ENCODE data around the gene ZNF91.
"Not testable (repeated sequence)": the region's sequence is repeated elsewhere in the genome, so short reads cannot be mapped to it uniquely, and the experiment has no call there.

The ZNF91 gene

GRCh38 chr19:23377276-23377675 lies 18.0 kb downstream of the ZNF91 start:
- no peak for DNase-seq (ENCODE audit: low spot score)
- no peak for TF ChIP-seq CTCF (IDR thresholded peaks at IDR 0.05; ENCODE audit: borderline replicate concordance, control extremely low read depth, extremely low read depth, insufficient read depth, missing control alignments)
- in situ Hi-C loops (cut with MboI; ENCODE audit: low sequenced_read_pairs, unreplicated experiment), result no loop called here

GRCh38 chr19:23366437-23366836 lies 28.8 kb downstream of the ZNF91 start:
- TF ChIP-seq CTCF (IDR thresholded peaks at IDR 0.05; ENCODE audit: borderline replicate concordance, control extremely low read depth, extremely low read depth, insufficient read depth, missing control alignments), result no peak
- no peak for DNase-seq (ENCODE audit: low spot score)
- in situ Hi-C loops (cut with MboI; ENCODE audit: low sequenced_read_pairs, unreplicated experiment), result no loop called here

GRCh38 chr19:23366031-23366430 lies 29.2 kb downstream of the ZNF91 start:
- DNase-seq (ENCODE audit: low spot score); in situ Hi-C loops (cut with MboI; ENCODE audit: low sequenced_read_pairs, unreplicated experiment): not testable (repeated sequence)

GRCh38 chr19:23365222-23365621 lies 30.0 kb downstream of the ZNF91 start:
- no peak for TF ChIP-seq CTCF (IDR thresholded peaks at IDR 0.05; ENCODE audit: borderline replicate concordance, control extremely low read depth, extremely low read depth, insufficient read depth, missing control alignments)
- DNase-seq (ENCODE audit: low spot score), result no peak
- in situ Hi-C loops (cut with MboI; ENCODE audit: low sequenced_read_pairs, unreplicated experiment), result no loop called here

- DNase-seq (ENCODE audit: low spot score); in situ Hi-C loops (cut with MboI; ENCODE audit: low sequenced_read_pairs, unreplicated experiment): not testable (repeated sequence)
Observed at GRCh38 chr19:23361843-23362242, 33.4 kb downstream of the ZNF91 start.

GRCh38 chr19:23351806-23352205 lies 43.5 kb downstream of the ZNF91 start:
- DNase-seq (ENCODE audit: low spot score), result no peak
- in situ Hi-C loops (cut with MboI; ENCODE audit: low sequenced_read_pairs, unreplicated experiment), result no loop called here
- no peak for TF ChIP-seq CTCF (IDR thresholded peaks at IDR 0.05; ENCODE audit: borderline replicate concordance, control extremely low read depth, extremely low read depth, insufficient read depth, missing control alignments)

- DNase-seq (ENCODE audit: low spot score), result no peak
- TF ChIP-seq CTCF (IDR thresholded peaks at IDR 0.05; ENCODE audit: borderline replicate concordance, control extremely low read depth, extremely low read depth, insufficient read depth, missing control alignments), result no peak
- in situ Hi-C loops (cut with MboI; ENCODE audit: low sequenced_read_pairs, unreplicated experiment), result no loop called here
Observed at GRCh38 chr19:23346696-23347095, 48.6 kb downstream of the ZNF91 start.

- in situ Hi-C loops (cut with MboI; ENCODE audit: low sequenced_read_pairs, unreplicated experiment), result no loop called here
- no peak for TF ChIP-seq CTCF (IDR thresholded peaks at IDR 0.05; ENCODE audit: borderline replicate concordance, control extremely low read depth, extremely low read depth, insufficient read depth, missing control alignments)
- no peak for DNase-seq (ENCODE audit: low spot score)
Observed at GRCh38 chr19:23345838-23346237, 49.4 kb downstream of the ZNF91 start.
